ENCODE results near the gene GRB10.

Gene GRB10

DNA sequence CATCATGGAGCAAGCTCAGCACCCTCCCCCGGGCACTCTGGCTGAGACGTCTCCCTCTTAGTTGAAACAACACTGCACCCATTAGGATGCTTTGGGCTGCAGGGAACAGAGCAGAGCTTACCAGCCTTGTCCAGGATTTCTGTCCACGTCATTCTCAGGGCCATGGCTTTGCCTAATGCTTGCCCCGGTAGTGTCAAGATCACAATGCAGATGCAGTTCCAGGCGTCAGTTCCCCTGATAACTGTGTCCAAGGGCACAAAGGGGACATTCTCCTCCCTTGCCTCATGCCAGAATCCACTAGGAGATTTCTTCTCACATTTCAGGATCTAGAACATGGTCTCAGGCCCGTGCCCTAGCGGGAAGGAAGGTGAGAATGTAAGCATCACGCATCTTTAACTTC is 17.2 kb upstream of the GRB10 start:
- no peak for DNase-seq
- Histone ChIP-seq H3K36me3 (no peaks in the 10 kb centered on the region), H3K27me3 (ENCODE audit: insufficient read depth, low read depth, severe bottlenecking) (no peaks in the 10 kb centered on the region), H3K27ac (no peak overlapping the region), H3K9me3 (ENCODE audit: severe bottlenecking) (no peaks in the 10 kb centered on the region), H3K4me3 (ENCODE audit: low read depth, low read length) (no peak overlapping the region)
- TF ChIP-seq CTCF (IDR thresholded peaks at IDR 0.05; ENCODE audit: low read depth, low read length), result no peak

DNA sequence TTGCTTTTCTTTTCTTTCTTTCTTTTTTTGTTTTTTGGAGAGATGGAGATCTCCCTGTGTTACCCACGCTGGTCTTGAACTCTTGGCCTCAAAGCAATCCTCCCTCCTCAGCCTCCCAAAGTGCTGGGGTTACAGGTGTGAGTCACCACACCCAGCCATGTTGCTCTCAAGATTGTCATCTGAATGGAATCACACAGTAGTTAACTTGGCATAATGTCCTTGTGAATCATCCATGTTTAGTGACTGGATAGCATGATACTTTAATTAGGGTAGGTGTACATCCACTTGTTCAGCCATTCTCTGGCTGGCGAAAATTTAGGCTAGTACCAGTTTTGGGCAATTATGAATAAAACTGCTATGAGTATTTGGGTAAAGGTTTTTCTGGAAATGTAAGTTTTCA is 15.4 kb upstream of the GRB10 start:
- no peak for DNase-seq
- Histone ChIP-seq H3K9me3 (ENCODE audit: severe bottlenecking) (no peaks in the 10 kb centered on the region), H3K36me3 (no peaks in the 10 kb centered on the region), H3K4me3 (ENCODE audit: low read depth, low read length) (no peak overlapping the region), H3K27ac (no peak overlapping the region), H3K27me3 (ENCODE audit: insufficient read depth, low read depth, severe bottlenecking) (peaks cover 12% of the 10 kb centered on the region)
- TF ChIP-seq CTCF (IDR thresholded peaks at IDR 0.05; ENCODE audit: low read depth, low read length), result no peak

- DNase-seq, result no peak
- H3K27ac ChIP-seq, result no peak overlapping the region
- no peak for TF ChIP-seq CTCF (IDR thresholded peaks at IDR 0.05; ENCODE audit: low read depth, low read length)
- H3K27me3 ChIP-seq (ENCODE audit: insufficient read depth, low read depth, severe bottlenecking), result peaks cover 28% of the 10 kb centered on the region
- no peak overlapping the region for H3K4me3 ChIP-seq (ENCODE audit: low read depth, low read length)
- H3K36me3 ChIP-seq, result no peaks in the 10 kb centered on the region
- no peaks in the 10 kb centered on the region for H3K9me3 ChIP-seq (ENCODE audit: severe bottlenecking)
These were observed 13.1 kb upstream of the GRB10 start for GRCh38 chr7:50795831-50796230.

DNA sequence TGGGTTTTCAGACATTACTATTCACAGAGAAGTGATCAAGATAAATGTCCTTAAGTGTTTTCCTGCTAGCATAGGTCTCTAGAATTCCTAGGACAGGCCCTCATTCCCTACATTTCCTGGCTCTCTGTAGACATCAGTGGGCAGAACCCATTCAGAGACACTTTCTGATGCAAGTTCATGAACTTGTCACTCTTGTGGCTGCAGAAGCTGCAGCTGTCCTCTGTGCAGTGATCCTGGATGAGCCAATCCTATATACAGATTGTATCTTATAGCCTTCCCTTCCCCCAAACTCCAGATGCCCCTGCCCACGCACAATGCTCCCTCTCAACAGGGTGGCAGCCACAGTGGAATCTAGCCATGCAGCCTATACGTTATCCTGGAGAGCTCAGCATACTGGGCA is 12.6 kb upstream of the GRB10 start:
- H3K9me3 ChIP-seq (ENCODE audit: severe bottlenecking), result no peaks in the 10 kb centered on the region
- H3K4me3 ChIP-seq (ENCODE audit: low read depth, low read length), result no peak overlapping the region
- TF ChIP-seq CTCF (IDR thresholded peaks at IDR 0.05; ENCODE audit: low read depth, low read length), result no peak
- H3K27ac ChIP-seq, result no peak overlapping the region
- no peak for DNase-seq
- H3K36me3 ChIP-seq, result no peaks in the 10 kb centered on the region
- H3K27me3 ChIP-seq (ENCODE audit: insufficient read depth, low read depth, severe bottlenecking), result peaks cover 33% of the 10 kb centered on the region

- Histone ChIP-seq H3K27ac (no peak overlapping the region), H3K4me3 (ENCODE audit: low read depth, low read length) (peak overlapping the region; percentile 38), H3K36me3 (no peaks in the 10 kb centered on the region), H3K9me3 (ENCODE audit: severe bottlenecking) (no peaks in the 10 kb centered on the region), H3K27me3 (ENCODE audit: insufficient read depth, low read depth, severe bottlenecking) (peaks cover 38% of the 10 kb centered on the region)
- no peak for DNase-seq
- TF ChIP-seq CTCF (IDR thresholded peaks at IDR 0.05; ENCODE audit: low read depth, low read length), result no peak
These were observed 11.4 kb upstream of the GRB10 start for GRCh38 chr7:50793947-50794570.
